ENCODE results near the gene GPD2.
A peak's percentile ranks its signal among the peaks of the same experiment; 100 is the strongest.
"Not testable (repeated sequence)": the region's sequence is repeated elsewhere in the genome, so short reads cannot be mapped to it uniquely, and the experiment has no call there.

GPD2 gene

DNA sequence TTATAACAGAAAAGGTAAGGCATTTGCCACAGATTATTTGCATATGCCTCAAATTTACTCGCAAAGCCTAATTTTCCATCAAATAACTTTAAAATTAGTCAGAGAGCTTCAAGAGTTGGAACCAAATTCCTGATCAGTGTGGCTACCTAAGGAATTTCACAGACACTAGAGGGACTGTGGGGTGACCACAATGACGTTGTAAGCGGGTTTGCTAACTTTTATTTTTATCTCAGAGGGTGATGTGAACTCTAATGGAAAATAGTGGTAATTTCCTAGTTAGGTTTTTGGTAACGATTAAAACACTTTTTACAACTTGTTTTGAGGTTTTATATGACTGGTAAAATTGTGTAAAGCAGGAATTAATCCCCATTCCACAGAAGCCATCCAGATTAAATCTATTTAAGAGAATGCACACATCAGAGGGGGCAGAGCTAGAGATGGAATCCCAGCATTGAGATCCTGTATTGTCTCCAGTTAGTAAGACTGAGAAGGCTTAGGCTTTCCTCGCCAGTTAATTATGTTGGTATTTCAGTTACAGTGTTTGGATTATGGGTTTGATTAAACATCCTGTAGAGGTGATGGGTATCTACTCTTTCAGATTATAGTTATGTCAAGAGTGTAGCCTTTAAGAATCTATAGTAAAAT lies 129.0 kb downstream of the GPD2 start:
- H3K4me3 ChIP-seq (ENCODE audit: low read depth, low read length), result no peak overlapping the region

GRCh38 chr2:156573710-156574109 lies 137.5 kb downstream of the GPD2 start:
- H3K4me3 ChIP-seq (ENCODE audit: low read depth, low read length), result no peak overlapping the region
- DNase-seq (ENCODE audit: low read depth), result no peak

More for the DNA sequence above, 129.0 kb downstream of the GPD2 start:
- peak; percentile 43 for DNase-seq (ENCODE audit: low read depth)

DNA sequence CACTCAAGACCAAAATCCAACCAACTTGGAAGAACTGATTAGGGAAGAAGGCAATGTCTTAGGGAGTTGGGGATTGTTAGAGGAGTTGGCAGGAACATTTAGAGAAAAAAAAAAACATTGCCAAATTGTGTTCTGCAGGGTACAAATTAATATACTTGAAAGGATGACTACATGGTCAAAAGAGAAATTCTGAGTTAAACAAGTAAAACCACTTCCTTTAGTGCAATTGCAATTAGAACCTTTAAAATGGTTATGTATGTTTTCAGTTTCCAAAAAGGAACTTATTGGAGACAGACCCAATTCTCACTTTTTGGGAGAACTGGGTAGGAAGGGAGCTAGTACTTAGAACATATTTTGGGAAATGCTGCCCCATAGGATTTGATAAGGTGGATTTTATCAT lies 137.9 kb downstream of the GPD2 start:
- no peak for DNase-seq (ENCODE audit: low read depth)
- H3K4me3 ChIP-seq (ENCODE audit: low read depth, low read length), result no peak overlapping the region

DNA sequence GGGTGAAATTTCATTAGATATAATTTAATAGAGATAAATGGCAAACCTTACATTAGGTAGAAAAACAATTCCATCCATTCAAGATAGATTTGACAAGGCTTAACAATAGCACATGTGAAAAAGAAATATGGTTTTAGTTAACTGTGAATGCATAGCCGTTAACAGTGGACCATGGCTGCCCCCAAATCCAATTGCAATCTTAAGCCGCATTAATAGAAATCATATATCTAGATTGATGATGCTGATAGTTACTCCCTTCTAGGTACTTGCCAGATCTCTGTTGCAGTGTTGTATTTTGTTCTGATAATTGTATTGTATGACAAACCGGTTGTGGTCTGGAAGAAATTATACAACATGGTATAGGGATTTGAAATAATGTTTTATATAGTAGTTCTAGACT lies 139.8 kb downstream of the GPD2 start:
- no peak overlapping the region for H3K4me3 ChIP-seq (ENCODE audit: low read depth, low read length)
- no peak for DNase-seq (ENCODE audit: low read depth)

- no peak overlapping the region for H3K4me3 ChIP-seq (ENCODE audit: low read depth, low read length)
- no peak for DNase-seq (ENCODE audit: low read depth)
Observed at GRCh38 chr2:156580501-156580900, 144.3 kb downstream of the GPD2 start.

- DNase-seq (ENCODE audit: low read depth), result no peak
- H3K4me3 ChIP-seq (ENCODE audit: low read depth, low read length), result no peak overlapping the region
Observed at GRCh38 chr2:156581280-156581679, 145.1 kb downstream of the GPD2 start.

DNA sequence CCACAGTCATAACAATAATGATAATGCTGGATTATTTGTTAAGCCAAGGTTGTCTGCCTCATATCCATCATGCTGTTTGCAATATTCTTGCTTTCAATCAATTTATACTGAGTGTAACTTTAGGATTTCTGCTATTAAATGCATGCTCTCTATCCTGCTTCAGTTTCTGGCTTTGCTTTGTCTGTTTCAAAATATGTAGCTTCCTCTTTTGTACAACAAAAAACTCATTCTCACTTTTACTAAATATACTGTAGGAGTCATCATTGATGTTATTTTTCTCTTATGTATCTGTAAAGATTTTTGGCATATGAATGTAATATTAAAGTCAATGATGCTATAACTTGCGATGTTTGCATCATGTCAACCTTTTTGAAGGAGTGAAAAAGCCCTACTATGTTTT lies 149.3 kb downstream of the GPD2 start:
- no peak for DNase-seq (ENCODE audit: low read depth)
- no peak overlapping the region for H3K4me3 ChIP-seq (ENCODE audit: low read depth, low read length)

DNA sequence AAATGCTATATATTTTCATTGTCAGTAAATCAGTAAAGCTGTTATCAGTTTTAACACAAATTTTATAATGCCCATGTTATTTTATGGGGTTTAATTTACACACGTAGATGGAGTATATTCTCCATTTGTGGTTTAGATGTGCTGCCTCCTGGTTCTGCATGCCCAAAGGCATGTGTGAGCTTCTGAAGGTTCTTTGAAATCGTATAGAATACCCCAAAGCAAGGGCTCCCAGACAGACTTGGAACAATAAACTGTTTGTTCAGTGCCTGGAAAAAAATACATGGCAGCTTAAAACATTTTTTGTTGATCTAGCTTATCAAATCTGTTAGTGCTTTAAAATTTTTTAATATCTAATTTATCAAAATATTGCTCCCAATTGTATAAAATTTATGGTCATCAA lies 150.4 kb downstream of the GPD2 start:
- no peak for DNase-seq (ENCODE audit: low read depth)
- H3K4me3 ChIP-seq (ENCODE audit: low read depth, low read length), result no peak overlapping the region

GRCh38 chr2:156589381-156590079 lies 153.4 kb downstream of the GPD2 start:
- no peak overlapping the region for H3K4me3 ChIP-seq (ENCODE audit: low read depth, low read length)
- DNase-seq (ENCODE audit: low read depth), result no peak

GRCh38 chr2:156590085-156590739 lies 154.0 kb downstream of the GPD2 start:
- DNase-seq (ENCODE audit: low read depth), result no peak
- no peak overlapping the region for H3K4me3 ChIP-seq (ENCODE audit: low read depth, low read length)

- no peak for DNase-seq (ENCODE audit: low read depth)
- H3K4me3 ChIP-seq (ENCODE audit: low read depth, low read length), result no peak overlapping the region
Observed at GRCh38 chr2:156592809-156593593, 156.8 kb downstream of the GPD2 start.

- no peak overlapping the region for H3K4me3 ChIP-seq (ENCODE audit: low read depth, low read length)
Observed at GRCh38 chr2:156593594-156593921, 157.4 kb downstream of the GPD2 start.

DNA sequence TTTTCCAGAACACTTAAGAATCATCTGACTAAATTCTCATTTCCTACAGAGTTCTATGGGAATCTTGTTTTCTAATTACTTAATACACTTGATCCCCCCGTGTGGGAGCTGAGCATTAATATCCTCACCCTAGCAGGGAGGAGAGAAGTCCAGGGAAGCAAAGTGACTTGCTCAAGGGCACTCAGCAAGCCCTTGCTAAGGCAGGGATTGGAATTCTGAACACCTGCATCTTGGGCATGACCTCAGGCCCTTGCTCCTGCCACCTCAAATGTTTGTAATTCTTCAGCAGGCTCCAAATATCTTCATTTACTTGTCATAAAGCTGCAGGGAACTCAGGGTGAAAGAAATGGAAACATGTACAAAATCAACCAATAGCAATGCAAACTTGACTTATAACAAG lies 162.4 kb downstream of the GPD2 start:
- no peak overlapping the region for H3K4me3 ChIP-seq (ENCODE audit: low read depth, low read length)
- DNase-seq (ENCODE audit: low read depth), result no peak

More at GRCh38 chr2:156593594-156593921, 157.4 kb downstream of the GPD2 start:
- no peak for DNase-seq (ENCODE audit: low read depth)

GRCh38 chr2:156600196-156600595 lies 164.0 kb downstream of the GPD2 start:
- no peak overlapping the region for H3K4me3 ChIP-seq (ENCODE audit: low read depth, low read length)
- no peak for DNase-seq (ENCODE audit: low read depth)

- H3K4me3 ChIP-seq (ENCODE audit: low read depth, low read length), result no peak overlapping the region
- no peak for DNase-seq (ENCODE audit: low read depth)
Observed at GRCh38 chr2:156601855-156602551, 165.8 kb downstream of the GPD2 start.

DNA sequence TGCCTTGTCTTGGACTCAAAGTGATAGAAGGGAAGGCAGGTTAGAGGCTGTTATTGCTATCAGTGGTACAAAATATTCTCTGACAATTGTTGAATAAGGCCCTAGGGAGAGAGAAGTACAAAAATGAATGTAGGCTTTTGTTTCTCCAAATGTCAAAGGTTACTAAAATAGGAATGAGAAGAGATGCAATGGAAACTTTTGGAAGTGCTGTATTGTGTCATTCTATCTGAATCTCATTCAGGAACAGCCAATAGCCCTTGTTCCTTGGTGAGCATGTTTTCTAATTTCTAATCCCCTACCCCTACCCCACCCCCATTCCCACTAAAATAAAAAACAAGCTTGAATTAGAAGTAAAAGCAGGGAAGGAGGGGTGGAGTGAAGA lies 166.4 kb downstream of the GPD2 start:
- no peak for DNase-seq (ENCODE audit: low read depth)
- no peak overlapping the region for H3K4me3 ChIP-seq (ENCODE audit: low read depth, low read length)

GRCh38 chr2:156615836-156616322 lies 179.7 kb downstream of the GPD2 start:
- H3K4me3 ChIP-seq (ENCODE audit: low read depth, low read length), result no peak overlapping the region
- no peak for DNase-seq (ENCODE audit: low read depth)

DNA sequence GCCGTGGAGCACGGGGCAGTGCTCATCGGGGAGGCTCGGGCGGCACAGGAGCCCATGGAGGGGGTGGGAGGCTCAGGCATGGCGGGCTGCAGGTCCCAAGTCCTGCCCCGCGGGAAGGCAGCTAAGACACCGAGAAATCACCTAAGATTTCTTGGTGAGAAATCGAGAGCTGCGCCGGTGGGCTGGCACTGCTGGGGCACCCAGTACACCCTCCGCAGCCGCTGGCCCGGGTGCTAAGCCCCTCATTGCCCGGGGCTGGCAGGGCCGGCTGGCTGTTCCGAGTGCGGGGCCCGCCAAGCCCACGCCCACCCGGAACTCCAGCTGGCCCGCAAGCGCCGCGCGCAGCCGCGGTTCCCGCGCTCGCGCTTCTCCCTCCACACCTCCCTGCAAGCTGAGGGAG lies 181.9 kb downstream of the GPD2 start:
- H3K4me3 ChIP-seq (ENCODE audit: low read depth, low read length); DNase-seq (ENCODE audit: low read depth): not testable (repeated sequence)

- DNase-seq (ENCODE audit: low read depth), result no peak
- no peak overlapping the region for H3K4me3 ChIP-seq (ENCODE audit: low read depth, low read length)
Observed at GRCh38 chr2:156619021-156619539, 182.9 kb downstream of the GPD2 start.

Measured in skeletal muscle cell (primary cell).